Suppressor macrophage (primary cell): ENCODE data around the gene RANBP3.
A peak's percentile ranks its signal among the peaks of the same experiment; 100 is the strongest.

Source experiments
- DNase-seq, 4 experiments: peaks; one replicate each; pipeline ENCODE4 v3.0.0-alpha.2; 2020 to 2022

RANBP3 gene

DNA sequence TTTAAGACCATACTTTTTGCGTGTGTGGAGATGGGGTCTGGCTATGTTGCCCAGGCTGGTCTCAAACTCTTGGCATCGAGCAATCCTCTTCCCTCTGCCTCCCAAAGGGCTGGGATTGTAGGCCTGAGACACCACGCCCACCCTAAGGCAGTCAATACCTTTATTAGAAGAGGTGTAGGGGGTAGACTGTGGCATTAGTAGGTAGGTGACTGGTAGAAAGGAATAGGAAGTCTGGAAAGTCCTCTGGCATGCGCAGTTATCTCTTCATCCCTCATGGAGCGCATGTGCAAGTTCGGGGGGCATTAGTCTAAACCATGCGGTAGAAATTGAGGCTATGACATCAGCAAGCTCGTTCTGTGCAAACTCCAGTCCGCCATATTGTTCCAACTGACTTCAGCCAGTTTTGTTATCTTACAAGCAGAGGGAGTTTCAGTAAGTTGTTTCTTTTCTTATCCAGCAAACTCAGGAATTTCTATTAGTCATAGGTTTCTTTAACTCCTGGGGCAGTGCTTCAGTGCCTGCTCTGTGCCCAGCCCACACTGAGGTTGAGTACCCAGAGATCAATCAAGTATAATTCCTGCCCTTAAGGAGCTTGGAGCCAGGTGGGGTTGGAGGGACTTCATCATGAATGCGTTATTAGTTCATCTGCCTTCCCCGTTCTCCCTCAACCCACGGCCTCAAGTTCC lies 7.3 kb upstream of the RANBP3 start:
- no peak for DNase-seq

DNA sequence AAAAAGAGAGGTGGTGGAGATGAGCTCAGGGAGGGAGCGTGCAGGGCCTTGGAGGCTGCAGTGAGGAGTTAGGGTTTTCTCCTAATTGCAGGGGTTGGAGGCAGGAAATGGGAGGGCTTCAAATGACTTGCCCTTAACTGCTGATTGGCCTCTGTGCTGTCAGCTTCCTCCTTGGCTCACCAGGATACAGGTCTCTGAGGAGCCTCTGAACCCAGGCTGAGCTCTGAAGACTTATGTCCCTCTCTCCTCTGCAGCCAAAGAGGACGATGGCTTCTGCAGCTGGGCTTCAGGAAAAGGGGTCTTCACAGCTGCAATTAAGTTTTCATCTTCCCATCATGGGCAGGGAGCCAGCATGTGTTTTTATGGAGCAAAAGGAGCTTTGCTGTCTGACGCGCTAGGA lies 6.7 kb upstream of the RANBP3 start:
- peak in 1 of 4 experiments; percentile 12 for DNase-seq

DNA sequence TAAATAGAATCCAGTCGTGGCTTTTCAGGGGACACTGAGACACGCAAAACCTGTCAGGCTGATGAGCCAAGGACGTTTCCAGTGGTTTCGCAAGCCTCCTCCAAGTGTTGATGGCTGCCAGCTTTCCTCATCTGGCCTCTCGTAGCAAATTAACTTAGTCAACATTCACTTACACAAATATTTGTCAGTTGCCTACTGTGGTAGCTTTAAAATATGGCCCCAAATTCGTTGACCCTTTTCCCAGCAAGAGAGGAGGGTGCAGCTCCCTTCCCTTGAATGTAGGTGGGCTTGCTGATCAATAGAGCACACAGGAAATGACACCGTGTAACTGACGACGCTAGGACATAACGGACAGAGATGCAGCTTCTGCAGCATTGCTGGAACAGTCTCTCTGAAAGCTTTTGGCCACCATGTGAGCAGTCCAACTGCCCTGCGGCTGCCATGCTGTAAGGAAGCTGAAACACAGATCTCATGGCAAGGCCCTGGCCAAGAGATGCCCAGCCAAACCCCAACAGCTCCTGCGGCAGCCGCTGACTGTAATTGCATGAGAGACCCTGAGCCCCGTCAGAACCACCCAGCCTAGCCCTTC lies 5.5 kb upstream of the RANBP3 start:
- DNase-seq, result peak in 2 of 4 experiments; percentile 18 to 24

DNA sequence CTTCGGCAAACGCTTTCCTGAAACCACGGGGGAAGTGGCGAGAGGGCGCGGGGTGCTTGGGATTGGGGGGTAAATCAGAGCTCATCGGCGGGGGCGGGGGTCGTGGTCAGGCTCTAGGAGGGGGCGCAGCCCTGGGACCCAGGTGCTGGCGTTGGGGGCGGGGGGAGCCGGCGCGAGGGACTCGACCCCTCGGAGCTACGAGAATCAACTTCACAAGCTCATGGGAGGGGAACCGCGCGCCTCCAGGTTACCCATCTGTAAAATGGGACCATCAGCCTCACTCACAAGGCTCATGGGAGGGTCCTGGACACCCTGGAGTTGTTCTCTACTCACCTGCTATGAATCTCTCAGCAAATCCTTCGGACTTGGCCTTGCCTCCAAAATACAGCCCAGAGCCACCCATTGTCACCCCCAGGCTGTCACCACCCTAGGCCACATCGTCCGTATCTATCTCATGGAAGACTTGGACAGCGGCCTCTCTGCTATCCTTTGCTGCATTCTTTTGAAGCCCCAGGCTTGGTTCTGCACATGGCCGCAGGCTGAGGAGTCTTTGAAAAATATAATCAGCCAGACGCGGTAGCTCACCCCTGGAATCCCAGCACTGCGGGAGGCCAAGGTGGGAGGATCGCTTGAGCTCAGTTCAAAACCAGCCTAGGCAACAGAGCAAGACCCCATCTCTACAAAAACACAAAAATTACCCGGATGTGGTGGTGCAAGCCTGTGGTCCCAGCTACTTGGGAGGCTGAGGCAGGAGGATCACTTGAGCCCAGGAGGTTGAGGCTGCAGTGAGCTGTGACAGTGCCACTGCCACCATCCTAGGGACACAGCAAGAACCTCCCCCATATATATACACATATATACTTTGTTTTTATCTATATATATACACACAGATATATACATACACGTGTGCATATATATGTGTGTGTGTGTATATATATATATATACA lies 939 bp upstream of the RANBP3 start:
- no peak for DNase-seq

DNA sequence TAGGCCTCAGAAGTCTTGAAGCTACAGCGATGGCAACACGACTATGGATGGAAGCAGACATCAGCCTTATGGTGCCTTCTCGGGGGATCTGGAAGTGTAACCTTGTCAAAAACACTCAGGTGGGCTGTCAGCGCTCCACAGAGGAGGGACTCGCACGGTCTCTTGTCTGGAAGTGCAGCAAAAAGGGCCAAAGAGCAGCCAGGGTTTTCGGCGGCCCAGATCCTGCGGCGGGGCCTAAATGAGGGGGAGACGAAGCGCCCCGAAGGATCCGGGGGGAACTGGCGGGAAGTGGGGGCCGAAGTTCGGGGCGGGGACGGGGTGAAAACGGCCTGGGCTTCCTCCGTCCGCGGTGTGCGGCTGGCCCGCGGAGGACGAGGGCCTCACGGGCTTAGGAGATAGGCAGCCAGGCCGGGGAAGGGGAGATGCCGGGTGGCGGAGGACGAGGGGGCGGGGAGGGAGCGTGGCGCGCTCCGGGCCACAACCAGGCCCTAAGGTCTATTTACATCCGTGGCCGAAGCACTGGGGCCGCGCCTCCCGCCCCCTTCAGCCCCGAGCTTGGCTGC lies 637 bp downstream of the RANBP3 start:
- peak in 1 of 4 experiments; percentile 15 for DNase-seq

DNA sequence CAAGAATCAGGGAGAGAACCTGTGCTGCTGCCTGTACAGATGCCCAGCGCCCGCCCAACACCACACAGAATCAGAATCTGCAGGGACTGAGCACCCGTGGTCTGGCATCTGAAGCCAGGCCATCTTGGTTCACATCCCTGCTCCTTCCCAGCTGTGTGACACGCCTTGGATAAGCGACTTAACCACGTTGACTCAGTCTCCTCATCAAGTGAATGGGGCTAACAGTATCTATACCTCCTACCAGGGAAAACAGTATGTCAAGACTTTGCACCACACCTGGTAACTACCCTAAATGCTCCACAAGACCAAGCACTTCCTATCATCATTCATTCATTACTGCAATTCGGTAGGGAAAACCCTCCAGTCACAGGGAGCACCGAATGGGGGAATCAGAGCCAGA lies 1.2 kb downstream of the RANBP3 start:
- no peak for DNase-seq

DNA sequence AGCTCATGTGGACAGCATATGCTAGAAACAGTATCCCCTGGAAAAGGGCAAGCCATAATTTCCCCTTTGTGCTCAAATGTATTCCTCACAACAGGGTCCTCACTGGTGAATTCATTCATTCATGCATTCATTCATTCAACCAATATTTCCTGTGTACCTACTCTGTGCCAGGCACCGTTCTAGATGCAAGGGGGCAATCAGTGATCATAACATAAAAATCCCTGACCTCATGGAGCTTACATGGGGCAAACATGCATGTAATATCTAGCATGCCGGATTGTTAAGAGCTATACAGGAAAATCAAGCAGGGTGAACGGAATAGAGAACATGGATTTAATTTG lies 2.6 kb downstream of the RANBP3 start:
- DNase-seq, result no peak

DNA sequence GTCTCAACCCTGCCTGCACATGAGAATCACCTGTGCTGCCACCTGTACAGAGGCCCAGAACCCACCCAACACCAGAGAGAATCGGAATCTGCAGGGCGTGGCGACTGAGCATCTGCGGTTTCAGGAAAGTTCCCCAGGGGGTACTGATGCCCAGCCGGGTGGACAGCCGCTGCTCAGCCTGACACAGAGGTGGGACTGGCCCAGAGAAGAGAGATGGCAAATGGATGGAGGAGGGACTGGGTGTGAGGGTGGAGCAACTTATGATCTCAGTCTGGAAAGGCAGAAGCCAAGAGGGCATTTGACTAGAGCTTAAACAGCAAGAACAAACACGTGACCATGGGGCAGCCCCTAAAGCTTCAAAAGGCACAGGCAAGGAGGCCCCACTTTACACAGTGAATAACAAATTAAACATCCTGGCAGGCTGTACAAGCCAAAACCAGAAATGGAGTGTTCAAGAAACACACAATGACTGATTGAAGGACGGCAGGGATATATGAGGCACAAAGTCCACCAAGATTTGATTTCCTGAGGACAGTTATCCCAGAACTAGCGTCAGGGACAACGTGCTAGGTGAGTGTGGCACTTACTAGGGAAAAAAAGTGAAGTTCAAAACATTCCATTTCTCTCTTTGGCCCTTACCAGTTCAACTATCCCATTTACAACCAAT lies 3.1 kb downstream of the RANBP3 start:
- DNase-seq, result no peak

DNA sequence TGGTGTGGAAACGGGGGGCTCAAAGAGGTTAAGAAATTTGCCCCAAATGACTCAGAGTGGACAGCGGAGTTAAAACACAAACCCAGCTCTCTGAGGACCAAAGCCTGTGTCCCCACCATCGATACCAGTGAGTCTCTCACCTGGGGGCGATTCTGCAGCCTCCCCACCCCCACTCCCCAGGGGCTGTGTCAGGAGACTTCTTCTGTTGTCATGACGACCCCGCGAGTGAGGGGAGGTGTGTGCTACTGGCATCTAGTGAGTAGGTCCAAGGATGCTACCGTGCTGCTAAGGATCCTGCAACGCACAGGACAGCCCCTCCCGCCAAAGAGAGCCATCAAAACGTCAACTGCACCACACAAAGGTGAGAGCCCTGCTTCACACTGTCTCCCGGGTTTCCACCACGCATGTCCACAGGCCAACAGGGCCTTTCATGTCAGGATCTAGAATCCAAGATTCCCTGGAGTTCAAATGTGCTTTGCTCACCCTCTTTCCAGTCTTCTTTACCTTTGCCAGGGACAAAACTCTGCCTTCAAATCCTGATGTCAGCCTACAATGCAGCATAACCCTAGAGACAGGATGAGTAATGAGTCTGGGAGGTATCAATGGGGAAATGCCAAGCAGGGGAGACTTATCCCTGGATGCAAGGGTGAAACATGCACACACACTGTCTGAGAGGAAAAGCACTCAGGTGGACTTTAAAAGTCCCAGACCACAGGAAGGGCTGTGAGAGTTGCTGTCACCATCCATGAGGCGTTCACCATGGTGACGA lies 3.9 kb downstream of the RANBP3 start:
- no peak for DNase-seq

DNA sequence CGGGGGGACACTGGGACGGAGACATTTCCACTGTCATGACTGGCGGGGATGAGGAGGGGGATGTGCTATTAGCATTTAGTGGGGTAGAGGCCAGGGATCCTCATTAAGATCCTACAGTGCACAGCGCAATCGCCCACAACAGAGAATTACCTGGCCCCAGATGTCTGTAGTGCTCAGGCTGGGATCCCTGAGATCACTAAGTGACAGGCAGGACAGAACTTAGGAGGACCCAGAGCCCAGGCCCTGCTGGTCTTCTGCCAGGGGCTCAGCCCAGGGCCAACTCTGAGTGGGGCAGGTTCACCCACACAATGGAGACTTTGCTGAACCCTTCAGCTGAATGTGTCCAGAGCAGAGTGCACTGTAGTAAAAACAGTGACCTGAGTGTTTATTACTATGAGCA lies 4.6 kb downstream of the RANBP3 start:
- DNase-seq, result no peak

DNA sequence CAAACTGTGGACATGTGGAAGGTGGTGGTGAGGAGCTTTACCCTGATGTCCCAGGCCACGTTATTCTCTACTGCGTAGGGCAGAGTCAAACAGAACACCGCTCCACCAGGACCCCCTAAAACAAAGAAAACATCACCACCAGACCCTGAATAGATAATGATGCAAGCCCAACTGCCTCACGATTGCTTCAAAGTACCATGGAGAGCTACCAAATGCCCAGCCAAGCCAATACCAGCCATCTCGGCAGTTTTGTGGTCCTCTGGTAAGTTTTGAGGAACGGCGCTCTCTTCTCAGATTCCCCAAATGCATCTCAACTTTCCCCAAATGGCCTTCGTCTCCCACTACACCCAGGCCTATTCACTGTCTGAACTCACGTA lies 5.6 kb downstream of the RANBP3 start:
- no peak for DNase-seq

DNA sequence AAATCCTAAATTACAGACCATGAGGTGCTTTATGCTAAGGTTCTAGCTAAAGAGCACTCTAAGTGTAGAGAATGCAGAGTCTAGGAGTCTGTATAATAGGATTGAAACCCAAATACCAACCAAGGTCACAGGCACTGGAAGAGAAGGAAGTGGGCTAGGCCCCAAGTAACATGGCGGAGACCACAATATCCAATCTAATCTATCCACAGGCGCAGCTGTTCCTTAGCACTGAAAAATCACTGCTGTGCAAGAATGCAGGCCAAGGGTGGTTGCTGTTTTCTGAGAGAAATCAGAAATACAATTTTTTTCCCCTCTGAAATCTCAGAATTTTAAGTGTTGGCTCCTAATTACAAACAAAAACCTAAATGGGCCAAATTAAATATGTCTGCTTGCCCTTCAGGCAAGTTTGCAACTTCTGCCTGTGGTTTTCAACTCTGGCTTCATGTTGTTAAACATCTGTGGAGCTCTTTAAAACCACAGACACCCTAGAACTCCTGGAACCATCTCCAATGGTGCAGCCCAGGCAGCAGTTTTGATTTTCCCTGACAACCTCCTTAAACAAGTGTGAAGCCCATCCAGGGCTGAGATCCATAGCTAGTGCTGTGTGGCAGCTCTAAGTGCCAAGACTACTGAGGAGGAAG lies 6.1 kb downstream of the RANBP3 start:
- no peak for DNase-seq

DNA sequence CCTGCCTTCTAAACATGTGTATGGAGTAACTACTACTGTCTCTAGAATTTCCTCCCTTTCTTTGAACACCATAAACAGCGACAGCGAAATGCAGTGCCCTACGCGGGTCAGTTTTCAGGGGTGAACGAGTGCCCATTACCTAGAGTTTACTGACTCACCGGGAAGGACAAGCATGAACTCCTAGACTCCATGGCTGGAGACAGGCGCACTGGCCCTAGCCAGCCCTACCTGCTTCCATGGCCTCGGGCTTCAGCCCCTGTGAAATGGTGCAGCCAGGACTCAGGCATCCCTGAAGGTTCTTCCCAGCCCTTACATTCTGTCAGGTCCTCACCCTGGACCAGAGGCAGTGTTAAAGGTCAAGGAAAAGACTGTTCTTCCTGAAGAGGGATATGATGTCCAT lies 8.5 kb downstream of the RANBP3 start:
- no peak for DNase-seq

DNA sequence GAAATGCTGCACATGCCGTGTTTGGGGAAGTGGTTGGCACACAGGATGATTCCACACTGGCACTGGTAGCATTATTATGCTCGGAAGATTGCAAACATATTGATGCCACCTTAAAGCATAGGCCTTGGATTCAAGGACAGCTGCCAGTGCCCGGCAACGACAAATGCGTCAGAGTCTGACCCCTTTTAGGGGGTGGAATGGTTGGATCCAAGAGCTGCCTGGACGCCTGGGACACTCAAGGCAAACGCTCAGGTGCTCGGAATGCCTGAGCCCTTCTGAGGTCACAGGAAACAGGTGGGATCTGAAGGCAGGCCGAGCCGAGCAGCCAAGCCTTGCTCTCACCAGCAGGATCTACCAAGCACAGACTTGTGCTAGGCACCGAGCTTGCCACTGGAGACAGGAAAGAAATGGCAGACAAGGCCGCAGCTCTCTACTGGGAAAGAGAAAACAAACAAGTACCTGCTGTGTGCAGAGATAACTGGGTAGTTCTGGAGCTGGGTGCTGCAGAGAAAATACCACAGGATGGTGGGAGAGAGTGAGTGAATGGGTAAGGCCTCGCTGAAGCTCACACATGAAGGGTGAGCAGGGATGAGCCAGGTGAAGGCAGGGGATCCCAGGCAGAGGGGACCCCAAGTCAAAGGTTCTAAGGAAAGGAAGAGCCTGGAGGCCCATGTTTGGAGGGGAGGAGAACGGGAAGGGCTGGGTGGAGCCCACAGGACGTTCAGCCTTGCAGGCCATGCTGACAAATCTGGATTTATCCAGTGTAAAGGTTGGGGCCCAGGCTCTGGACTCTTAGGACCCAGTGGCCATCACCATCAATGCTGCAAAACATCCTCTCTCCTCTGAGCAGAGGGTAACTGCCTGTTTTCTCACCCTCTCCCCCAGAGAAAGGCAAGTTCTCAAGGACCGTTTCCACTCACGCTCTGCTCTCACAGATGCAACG lies 9.2 kb downstream of the RANBP3 start:
- no peak for DNase-seq

DNA sequence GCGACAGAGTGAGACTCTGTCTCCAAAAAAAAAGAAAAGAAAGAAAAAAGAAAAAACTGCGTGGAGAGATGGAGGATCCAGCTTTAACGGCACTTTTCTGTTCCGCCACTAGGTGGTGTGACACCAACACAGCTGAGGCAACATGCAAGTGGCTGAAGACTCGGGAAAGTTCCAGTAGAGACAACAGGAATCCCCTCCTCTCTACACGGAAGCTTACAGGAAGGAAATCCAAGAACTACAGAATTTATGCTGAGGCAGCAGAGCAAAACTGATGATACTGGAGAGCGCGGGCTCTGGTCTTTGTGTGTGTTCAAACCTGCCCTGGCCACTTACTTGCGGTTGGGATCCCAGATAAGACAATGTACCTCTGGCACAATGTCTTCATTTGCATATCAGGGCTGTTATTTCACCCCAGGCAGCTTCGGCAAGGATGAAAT lies 9.9 kb downstream of the RANBP3 start:
- DNase-seq, result peak; percentile 74 to 83 (median 80)

DNA sequence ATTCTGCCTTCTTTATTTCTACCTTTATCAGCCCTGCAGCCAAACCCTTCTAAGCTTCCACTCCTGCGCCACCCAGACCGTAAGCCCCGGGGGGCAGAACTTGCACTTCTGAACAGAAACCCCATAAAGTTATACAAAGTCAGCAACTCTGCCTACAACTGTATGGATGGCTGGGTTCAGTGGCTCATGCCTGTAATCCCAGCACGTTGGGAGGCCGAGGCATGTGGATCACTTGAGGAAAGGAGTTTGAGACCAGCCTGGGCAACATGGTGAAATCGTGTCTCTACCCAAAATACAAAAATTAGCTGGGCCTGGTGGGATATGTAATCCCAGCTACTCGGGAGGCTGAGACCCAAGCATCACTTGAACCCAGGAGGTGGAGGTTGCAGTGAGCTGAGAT lies 10.4 kb downstream of the RANBP3 start:
- no peak for DNase-seq

DNA sequence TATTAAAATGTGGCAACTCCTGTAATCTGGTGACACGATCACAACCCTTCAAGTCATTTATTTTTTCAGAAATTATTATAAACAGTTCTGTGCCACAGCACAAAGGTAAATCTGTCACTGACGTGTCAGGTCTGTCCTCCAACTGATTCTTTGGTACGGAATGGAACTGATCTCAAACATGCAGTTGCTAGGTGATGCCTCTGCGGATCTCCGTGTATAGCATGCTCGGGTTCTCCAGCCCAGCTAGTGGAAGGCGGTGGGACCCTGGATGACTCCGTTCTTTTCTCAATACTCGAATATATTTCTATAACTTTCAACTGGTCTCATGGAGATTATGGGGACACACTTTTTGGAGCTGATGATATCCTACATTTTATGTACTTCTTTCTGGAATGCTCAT lies 11.0 kb downstream of the RANBP3 start:
- DNase-seq, result no peak

DNA sequence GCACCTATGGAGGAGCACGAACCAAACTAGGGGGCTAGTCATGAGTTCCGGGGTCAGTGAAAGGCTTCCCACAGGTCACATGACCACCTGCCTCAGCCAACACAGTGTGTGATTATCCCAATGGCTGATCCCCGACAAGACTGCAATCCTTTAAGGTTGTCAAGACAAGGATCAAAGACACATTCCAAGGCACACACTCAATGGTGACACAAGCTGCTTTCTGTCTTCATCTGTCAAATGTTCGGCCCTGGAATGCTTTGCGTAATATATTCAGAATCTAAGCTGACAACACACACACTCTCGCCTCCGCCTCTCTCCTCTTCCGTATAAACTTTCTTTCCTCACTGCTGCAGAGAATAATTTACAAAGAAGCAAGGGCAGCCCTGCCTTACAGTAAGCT lies 11.7 kb downstream of the RANBP3 start:
- DNase-seq, result no peak

DNA sequence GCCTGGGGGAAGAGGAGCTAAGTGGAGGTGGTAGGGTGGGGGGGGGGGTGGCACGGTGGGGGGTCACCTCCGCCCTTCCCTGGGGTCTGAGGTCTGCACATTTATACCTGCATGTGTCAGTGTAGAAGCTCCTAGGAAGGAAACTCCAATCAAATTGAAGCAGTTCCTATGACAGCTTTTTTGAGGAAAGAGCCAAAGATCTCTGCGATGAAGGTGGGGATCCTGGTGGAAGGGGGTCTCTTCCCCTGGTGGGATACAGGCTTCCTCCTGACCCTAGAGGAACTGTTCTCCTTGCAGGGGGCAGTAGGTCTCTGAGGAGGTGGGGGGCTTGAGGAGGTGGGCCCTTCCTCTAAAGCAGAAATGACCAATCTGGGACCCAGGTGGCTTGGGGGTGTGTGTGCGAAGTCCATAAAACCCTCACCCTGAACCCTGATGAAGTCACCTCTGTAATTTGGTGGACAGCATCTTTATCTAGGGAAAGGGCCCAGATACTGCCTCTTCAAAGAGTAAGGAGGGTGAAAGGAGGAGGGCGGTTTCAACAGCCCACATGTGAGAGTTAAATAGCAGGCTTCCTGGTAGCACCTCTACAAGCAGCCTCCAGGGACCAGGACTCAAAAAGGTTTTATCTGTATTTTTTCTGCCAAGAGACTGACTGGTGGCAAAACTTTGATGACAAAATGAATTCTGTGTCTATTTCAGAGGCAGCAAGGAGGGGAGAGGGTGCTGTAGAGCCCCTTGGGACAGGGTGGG lies 12.9 kb downstream of the RANBP3 start:
- DNase-seq, result no peak

DNA sequence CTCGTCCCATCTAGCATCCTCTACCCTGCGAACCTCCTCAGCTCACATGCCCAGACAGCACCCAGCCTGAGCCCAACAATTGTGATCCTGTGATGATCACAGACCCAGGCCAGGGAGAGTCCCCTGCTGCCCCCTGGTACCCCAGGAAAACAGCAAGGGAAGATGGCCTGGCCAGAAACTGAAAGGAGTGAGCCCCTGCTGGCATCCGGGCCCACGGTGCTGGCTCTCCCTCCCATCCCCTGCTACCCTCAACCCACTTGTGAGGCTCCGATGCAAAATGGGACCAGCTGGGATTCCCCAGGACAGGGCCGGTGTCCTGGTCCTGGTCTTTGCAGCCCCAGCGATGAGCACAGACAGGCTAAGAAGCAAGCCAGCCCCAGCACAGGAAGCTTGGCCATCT lies 14.1 kb downstream of the RANBP3 start:
- no peak for DNase-seq
